Lower lobe of right lung (tissue), 2 donors: ENCODE data around the gene AGAP9. TPM values are rescaled to one million over a fixed set of nuclear protein-coding genes. Genes with fewer than 3 reads are reported as not detected.
"Not testable (repeated sequence)": the region's sequence is repeated elsewhere in the genome, so short reads cannot be mapped to it uniquely, and the experiment has no call there.

Experiments used
- ATAC-seq, 2 donors: fragments of 200-7000 bp; cut with Tn5 transposase; one replicate each; pipeline ENCODE4 v1.9.1; 2020 to 2022; ENCODE audit warnings: mild to moderate bottlenecking in 2 of 2, moderate library complexity in 2 of 2
- DNase-seq: peaks from one replicate; pipeline ENCODE4 v3.0.0-alpha.2; 2020
- H3K27ac ChIP-seq: fragments of 200-600 bp; one replicate; pipeline ENCODE4 v1.8.0; 2022
- H3K27me3 ChIP-seq: fragments of 200-600 bp; one replicate; pipeline ENCODE4 v1.8.0; 2022; ENCODE audit warnings: low read depth
- H3K36me3 ChIP-seq: fragments of 200-600 bp; one replicate; pipeline ENCODE4 v1.8.0; 2022; ENCODE audit warnings: mild to moderate bottlenecking
- H3K4me1 ChIP-seq: fragments of 200-600 bp; one replicate; pipeline ENCODE4 v1.8.0; 2022
- H3K4me3 ChIP-seq: fragments of 200-600 bp; one replicate; pipeline ENCODE4 v1.8.0; 2022; ENCODE audit warnings: mild to moderate bottlenecking
- H3K9me3 ChIP-seq: fragments of 200-600 bp; one replicate; pipeline ENCODE4 v1.8.0; 2022
- intact Hi-C: fragments of 100-400 bp; cut with DNase I; formaldehyde crosslinking; loops from one replicate; pipeline ENCODE4 v1.11.0; 2022
- total RNA-seq: library from RNA; stranded (reverse); fragmentation: NEBNext Ultra II Directional; extraction: Animal tissue kit (Norgen Biotek cat#: 25700); gene quantifications from one replicate; pipeline ENCODE4 v1.2.1, GENCODE V29; 2021
- TF ChIP-seq, protein P1 (sequence below): fragments of 200-600 bp; IDR thresholded peaks from one replicate; pipeline ENCODE4 v1.8.0; 2022; ENCODE audit warnings: antibody characterized with exemption, mild to moderate bottlenecking
- donor health status: DM: no; HTN: yes; CAD: no; lungs with severe emphysema.

The AGAP9 gene
- total RNA-seq, 1 donor from 2014 or later, result 5.1 TPM

- Histone ChIP-seq H3K9me3 (no peaks in the 10 kb centered on the region), H3K4me3 (no peak overlapping the region), H3K27me3 (peaks cover 4% of the 10 kb centered on the region), H3K36me3 (no peaks in the 10 kb centered on the region), H3K27ac (no peak overlapping the region), H3K4me1 (no peaks in the 10 kb centered on the region)
- ATAC-seq (no peak), DNase-seq (peak; percentile 28)
- TF ChIP-seq, protein P1, sequence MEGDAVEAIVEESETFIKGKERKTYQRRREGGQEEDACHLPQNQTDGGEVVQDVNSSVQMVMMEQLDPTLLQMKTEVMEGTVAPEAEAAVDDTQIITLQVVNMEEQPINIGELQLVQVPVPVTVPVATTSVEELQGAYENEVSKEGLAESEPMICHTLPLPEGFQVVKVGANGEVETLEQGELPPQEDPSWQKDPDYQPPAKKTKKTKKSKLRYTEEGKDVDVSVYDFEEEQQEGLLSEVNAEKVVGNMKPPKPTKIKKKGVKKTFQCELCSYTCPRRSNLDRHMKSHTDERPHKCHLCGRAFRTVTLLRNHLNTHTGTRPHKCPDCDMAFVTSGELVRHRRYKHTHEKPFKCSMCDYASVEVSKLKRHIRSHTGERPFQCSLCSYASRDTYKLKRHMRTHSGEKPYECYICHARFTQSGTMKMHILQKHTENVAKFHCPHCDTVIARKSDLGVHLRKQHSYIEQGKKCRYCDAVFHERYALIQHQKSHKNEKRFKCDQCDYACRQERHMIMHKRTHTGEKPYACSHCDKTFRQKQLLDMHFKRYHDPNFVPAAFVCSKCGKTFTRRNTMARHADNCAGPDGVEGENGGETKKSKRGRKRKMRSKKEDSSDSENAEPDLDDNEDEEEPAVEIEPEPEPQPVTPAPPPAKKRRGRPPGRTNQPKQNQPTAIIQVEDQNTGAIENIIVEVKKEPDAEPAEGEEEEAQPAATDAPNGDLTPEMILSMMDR, result no peak
- intact Hi-C loops, result no loop called here
These were observed 67.2 kb downstream of the AGAP9 start for GRCh38 chr10:47456079-47456785.

DNA sequence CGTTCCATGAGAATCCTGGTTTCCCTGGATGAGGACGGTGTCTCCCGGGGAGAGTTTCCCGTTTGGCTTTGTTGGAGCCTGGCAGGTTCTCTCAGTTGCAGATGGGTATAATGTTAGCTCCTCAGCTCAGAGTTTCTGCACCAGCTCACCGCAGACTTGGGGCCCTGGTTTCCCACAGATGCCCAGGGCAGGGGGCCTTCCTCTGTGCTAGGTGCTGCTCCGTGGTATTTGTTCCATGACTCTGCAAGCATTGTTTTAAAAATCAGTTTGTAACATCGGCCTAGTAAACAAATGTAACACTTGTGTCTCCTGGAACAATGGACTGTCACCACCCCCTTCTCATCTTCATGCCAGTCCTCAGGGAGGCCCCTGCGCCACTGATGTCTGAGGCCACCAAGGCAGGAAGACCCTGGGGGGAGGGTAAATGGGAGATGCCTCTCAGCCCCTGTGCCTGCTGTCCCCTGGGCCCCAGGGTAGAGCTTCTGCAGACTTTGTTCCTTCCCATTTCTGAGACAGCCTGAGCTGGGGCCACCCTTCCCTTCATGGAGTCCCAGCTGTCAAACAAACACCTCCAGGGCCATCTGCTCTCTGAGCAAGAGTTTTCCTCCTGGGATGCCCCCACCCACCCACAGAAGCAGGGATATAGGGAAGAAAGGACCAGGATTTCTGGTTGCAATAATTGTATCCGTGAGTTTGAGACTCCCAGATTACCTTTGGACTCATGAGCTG, 67.9 kb downstream of the AGAP9 start:
- ATAC-seq, H3K9me3 ChIP-seq, H3K4me3 ChIP-seq, intact Hi-C loops, H3K27ac ChIP-seq, H3K36me3 ChIP-seq, H3K27me3 ChIP-seq, H3K4me1 ChIP-seq, DNase-seq: not testable (repeated sequence)

DNA sequence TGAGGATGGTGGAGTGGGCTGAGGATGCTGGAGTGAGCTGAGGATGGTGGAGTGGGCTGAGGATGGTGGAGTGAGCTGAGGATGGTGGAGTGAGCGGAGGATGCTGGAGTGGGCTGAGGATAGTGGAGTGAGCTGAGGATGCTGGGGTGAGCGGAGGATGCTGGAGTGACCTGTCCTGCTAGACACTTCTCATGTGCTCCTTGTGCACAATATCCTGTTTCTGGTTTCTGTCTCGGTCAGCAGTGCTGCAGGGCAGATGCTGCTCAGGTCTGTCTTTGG, 68.7 kb downstream of the AGAP9 start:
- Histone ChIP-seq H3K4me3 (no peak overlapping the region), H3K4me1 (no peaks in the 10 kb centered on the region), H3K36me3 (no peaks in the 10 kb centered on the region), H3K27ac (no peak overlapping the region), H3K27me3 (peaks cover 4% of the 10 kb centered on the region), H3K9me3 (no peaks in the 10 kb centered on the region)
- intact Hi-C loops, result no loop called here
- DNase-seq (no peak), ATAC-seq (no peak)
- TF ChIP-seq, protein P1, result no peak

GRCh38 chr10:47454008-47454779, 69.2 kb downstream of the AGAP9 start:
- ATAC-seq (no peak), DNase-seq (peak; percentile 27)
- Histone ChIP-seq H3K36me3 (no peaks in the 10 kb centered on the region), H3K9me3 (no peaks in the 10 kb centered on the region), H3K4me3 (no peak overlapping the region), H3K27ac (no peak overlapping the region), H3K4me1 (no peaks in the 10 kb centered on the region), H3K27me3 (peaks cover 4% of the 10 kb centered on the region)
- intact Hi-C loops, result no loop called here
- TF ChIP-seq, protein P1, result no peak

DNA sequence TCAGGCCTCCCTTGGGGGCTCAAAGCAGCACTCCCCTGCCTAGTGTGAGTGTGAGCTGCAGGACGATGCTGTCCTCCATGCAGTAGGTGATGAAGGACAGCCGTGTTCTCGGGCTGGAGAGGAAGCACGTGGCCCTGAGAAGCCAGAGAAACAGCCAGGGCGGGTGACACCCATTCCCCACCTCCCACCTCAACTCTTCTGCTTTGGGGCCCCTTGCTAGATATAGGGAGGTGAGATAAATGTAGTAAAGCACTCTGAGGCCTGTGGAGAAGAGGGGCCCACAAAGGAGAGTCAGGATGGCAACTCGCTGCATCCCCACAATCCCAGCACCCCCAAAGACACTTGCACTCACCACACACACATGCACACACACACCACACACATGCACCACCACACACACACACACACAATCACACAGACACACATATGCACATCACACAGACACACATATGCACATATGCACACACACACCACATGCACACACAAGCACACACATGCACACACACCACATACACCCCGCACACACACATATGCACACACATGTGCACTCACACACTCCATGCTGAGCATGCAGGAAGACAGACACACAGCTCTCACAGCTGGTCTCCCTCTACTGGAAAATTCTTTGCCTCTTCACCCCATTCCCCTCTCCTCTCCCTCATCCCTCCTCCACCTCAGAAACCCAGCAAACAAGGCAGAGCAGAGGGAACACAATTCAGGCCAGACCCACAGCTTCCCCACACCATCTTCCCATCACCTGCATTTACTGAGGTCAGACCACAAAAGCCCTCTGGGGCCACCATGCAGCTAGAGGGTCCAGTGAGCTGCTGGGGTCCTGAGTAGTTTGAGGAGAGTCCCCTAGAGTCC, 70.1 kb downstream of the AGAP9 start:
- TF ChIP-seq, protein P1, result no peak
- Histone ChIP-seq H3K9me3 (no peaks in the 10 kb centered on the region), H3K27me3 (peaks cover 4% of the 10 kb centered on the region), H3K27ac (no peak overlapping the region), H3K36me3 (no peaks in the 10 kb centered on the region), H3K4me1 (no peaks in the 10 kb centered on the region), H3K4me3 (no peak overlapping the region)
- no peak for ATAC-seq
- no peak for DNase-seq
- intact Hi-C loops, result no loop called here
